Measurements from ENCODE around the gene CHRNB1.
"Not testable (repeated sequence)": the region's sequence is repeated elsewhere in the genome, so short reads cannot be mapped to it uniquely, and the experiment has no call there.

DNA sequence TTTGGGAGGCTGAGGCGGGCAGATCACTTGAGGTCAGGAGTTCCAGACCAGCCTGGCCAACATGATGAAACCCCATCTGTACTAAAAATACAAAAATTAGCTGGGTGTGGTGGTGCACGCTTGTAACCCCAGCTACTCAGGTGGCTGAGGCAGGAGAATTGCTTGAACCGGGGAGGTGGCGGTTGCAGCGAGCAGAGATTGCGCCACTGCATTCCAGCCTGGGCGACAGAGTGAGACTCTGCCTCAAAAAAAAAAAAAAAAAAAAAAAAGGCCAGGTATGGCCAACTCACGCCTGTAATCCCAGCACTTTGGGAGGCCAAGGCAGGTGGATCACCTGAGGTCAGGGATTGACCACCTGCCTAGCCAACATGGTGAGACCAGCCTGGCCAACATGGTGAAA lies 29.9 kb downstream of the CHRNB1 start:
- TF ChIP-seq POLR2A (IDR thresholded peaks at IDR 0.05; ENCODE audit: low read length); GATA1 (IDR thresholded peaks at IDR 0.05; ENCODE audit: low read depth, low read length): not testable (repeated sequence)
